HUES6 (cell line): Measurements from ENCODE around the gene ZDHHC14.

ENCODE experiments used
- H3K27ac ChIP-seq: 2 replicates; pipeline ENCODE4 v1.7.0; 2013; ENCODE audit warnings: low read depth, mild to moderate bottlenecking, low read length, inconsistent platforms
- H3K27me3 ChIP-seq: 2 replicates; pipeline ENCODE4 v1.6.1; 2013; ENCODE audit warnings: low read length; ENCODE audit not compliant: control insufficient read depth, insufficient read depth
- H3K36me3 ChIP-seq: 2 replicates; pipeline ENCODE4 v1.6.1; 2013; ENCODE audit warnings: low read length; ENCODE audit not compliant: control insufficient read depth, insufficient read depth
- H3K4me1 ChIP-seq: 2 replicates; pipeline ENCODE4 v1.6.1; 2013; ENCODE audit warnings: low read length; ENCODE audit not compliant: control insufficient read depth, insufficient read depth
- H3K4me3 ChIP-seq: 2 replicates; pipeline ENCODE4 v1.5.1; 2013; ENCODE audit warnings: low read depth, low read length
- H3K9ac ChIP-seq: one replicate; pipeline ENCODE4 v1.6.1; 2013; ENCODE audit warnings: mild to moderate bottlenecking, low read length
- H3K9me3 ChIP-seq: 2 replicates; pipeline ENCODE4 v1.6.1; 2013; ENCODE audit warnings: low read depth, low read length; ENCODE audit not compliant: control insufficient read depth, insufficient read depth

ZDHHC14 gene

DNA sequence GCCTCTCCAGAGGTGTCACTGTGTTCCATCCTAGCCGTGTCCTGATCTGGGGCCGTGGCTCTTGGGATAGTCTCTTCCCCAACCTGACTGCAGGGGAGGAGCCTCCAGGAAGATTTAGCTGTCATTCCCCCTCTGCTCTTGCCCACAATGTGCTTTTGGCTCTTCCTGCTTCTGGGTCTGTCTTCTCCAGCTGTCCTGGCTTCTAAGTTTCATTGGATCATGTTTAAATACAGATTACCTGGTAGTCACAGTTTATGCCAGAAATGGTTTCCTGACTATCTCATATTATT, 139.1 kb downstream of the ZDHHC14 start:
- Histone ChIP-seq H3K27ac (no peak overlapping the region), H3K27me3 (no peaks in the 10 kb centered on the region), H3K9me3 (peaks cover 4% of the 10 kb centered on the region; the same call in 1 of the 2 replicates), H3K4me1 (peaks cover 11% of the 10 kb centered on the region), H3K4me3 (no peak overlapping the region), H3K9ac (no peak overlapping the region), H3K36me3 (no peaks in the 10 kb centered on the region)

DNA sequence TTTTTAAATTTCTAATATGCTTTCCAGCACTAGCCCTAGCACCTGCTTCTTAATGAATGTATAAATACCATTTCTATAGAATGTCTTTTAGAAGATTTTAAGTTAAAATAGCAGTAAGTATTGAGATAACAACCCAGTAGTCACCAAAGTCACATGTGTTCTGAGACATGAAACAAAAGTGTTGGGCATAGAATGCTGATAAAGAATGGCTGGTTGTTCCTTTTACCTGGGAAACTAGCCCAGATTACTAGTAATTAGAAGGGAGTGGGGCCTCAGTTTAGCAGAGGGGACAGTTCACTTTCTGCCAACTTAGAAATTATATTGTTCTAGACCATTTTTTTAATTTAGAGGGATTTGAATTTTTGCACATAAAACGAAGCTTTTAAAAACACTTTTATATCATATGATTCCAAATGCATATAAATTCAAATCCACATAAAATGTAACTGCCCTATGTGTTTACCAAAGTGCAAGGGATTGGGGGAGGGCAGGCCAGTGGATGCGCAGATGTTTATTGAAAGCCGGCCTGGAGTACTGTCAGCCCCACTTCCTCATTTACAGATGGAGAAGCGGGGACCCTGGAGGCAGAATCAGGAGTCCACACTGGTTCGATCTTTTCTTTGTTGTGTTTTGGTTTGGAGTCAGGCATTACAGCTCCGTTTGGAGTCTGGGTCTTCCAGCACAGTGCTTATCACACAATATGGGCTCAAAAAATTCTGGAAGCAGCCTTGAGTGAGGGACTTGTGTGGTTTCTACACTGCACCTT, 139.8 kb downstream of the ZDHHC14 start:
- H3K9ac ChIP-seq: no peak overlapping the region
- no peak overlapping the region for H3K4me3 ChIP-seq
- no peaks in the 10 kb centered on the region for H3K36me3 ChIP-seq
- peaks cover 11% of the 10 kb centered on the region for H3K4me1 ChIP-seq
- H3K27me3 ChIP-seq: no peaks in the 10 kb centered on the region
- peaks cover 4% of the 10 kb centered on the region; the same call in 1 of the 2 replicates for H3K9me3 ChIP-seq
- no peak overlapping the region for H3K27ac ChIP-seq

- peaks cover 4% of the 10 kb centered on the region; the same call in 1 of the 2 replicates for H3K9me3 ChIP-seq
- peaks cover 11% of the 10 kb centered on the region for H3K4me1 ChIP-seq
- no peak overlapping the region for H3K4me3 ChIP-seq
- no peaks in the 10 kb centered on the region for H3K36me3 ChIP-seq
- H3K9ac ChIP-seq: no peak overlapping the region
- no peak overlapping the region for H3K27ac ChIP-seq
- no peaks in the 10 kb centered on the region for H3K27me3 ChIP-seq
Measured at GRCh38 chr6:157521362-157522335, 140.7 kb downstream of the ZDHHC14 start.

DNA sequence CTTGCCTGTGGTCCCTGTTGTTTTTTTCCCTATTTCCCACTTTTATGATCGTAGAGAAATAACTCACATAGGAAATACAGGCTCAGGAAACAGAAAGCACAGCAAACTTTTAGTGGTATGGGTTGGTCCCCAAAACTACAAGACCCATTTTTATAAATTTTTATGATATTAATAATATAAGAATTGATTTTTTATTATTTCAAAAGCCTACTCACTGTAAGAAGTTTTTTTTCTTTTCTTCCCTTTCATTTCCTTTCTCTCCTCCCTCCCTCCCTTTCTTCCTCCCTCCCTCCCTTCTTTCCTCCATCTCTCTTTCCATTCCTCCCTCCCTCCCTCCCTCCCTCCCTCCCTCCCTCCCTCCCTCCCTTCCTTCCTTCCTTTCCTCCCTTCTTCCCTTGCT, 141.5 kb downstream of the ZDHHC14 start:
- Histone ChIP-seq H3K27me3 (no peaks in the 10 kb centered on the region), H3K4me1 (peaks cover 10% of the 10 kb centered on the region), H3K27ac (no peak overlapping the region), H3K36me3 (no peaks in the 10 kb centered on the region), H3K9ac (no peak overlapping the region), H3K9me3 (peaks cover 4% of the 10 kb centered on the region; the same call in 1 of the 2 replicates), H3K4me3 (no peak overlapping the region)

- Histone ChIP-seq H3K4me3 (no peak overlapping the region), H3K27me3 (no peaks in the 10 kb centered on the region), H3K27ac (no peak overlapping the region), H3K9ac (no peak overlapping the region), H3K36me3 (no peaks in the 10 kb centered on the region), H3K4me1 (no peaks in the 10 kb centered on the region), H3K9me3 (peaks cover 4% of the 10 kb centered on the region; the same call in 1 of the 2 replicates)
Measured at GRCh38 chr6:157524735-157525134, 143.7 kb downstream of the ZDHHC14 start.

DNA sequence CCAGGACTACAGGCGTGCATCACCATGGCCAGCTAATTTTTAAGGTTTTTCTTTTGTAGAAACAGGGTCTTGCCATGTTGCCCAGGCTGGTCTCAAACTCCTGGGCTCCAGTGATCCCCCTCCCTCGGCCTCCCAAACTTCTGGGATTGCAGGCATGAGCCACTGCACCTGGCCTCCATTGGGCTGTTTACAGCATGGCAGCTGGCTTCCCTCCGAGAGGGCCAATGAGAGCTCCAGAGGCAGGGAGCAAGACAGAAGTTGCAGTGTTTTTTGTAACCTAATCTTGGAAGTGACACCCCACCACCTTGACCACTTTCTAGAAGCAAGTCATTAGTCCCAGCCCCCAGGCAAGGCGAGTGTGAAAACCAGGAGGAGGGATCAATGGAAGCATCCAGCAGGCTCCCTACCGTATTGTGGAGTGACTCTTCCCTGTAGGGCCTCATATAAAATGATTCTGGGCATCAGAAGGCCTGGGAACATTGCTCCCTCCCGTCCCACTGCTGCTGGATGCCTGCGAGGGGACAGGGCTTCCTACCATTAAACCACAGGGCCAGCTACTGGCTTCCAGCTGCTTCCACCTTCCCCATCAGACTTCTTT, 144.4 kb downstream of the ZDHHC14 start:
- no peak overlapping the region for H3K9ac ChIP-seq
- H3K9me3 ChIP-seq: peaks cover 4% of the 10 kb centered on the region; the same call in 1 of the 2 replicates
- no peaks in the 10 kb centered on the region for H3K27me3 ChIP-seq
- H3K4me3 ChIP-seq: no peak overlapping the region
- H3K27ac ChIP-seq: no peak overlapping the region
- H3K4me1 ChIP-seq: no peaks in the 10 kb centered on the region
- H3K36me3 ChIP-seq: no peaks in the 10 kb centered on the region

DNA sequence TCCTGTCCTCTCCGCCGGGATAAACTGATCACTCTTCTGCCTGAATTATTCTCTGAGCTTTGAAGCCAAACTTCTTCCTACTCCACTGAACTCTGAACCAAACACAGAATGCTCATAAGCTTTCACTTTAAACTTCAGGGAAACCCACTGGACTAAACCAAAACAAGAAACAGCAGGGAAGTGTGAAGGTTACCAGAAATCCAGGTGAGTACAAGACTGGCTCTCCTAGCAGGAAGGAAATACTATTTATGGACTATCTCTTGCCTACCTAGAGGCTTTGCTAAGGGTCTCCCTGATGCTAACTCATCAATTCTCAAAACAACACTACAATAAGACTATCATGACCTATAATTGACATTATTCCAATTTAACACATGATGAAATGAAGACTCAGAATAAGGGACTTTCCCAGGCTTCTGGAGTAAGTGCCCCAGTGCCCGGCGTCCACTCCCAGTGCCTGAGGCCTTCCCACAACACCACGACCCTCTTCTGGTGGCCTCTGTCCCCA, 145.0 kb downstream of the ZDHHC14 start:
- Histone ChIP-seq H3K27ac (no peak overlapping the region), H3K9me3 (peaks cover 4% of the 10 kb centered on the region; the same call in 1 of the 2 replicates), H3K4me1 (peaks cover 5% of the 10 kb centered on the region), H3K36me3 (no peaks in the 10 kb centered on the region), H3K9ac (no peak overlapping the region), H3K4me3 (no peak overlapping the region), H3K27me3 (no peaks in the 10 kb centered on the region)

DNA sequence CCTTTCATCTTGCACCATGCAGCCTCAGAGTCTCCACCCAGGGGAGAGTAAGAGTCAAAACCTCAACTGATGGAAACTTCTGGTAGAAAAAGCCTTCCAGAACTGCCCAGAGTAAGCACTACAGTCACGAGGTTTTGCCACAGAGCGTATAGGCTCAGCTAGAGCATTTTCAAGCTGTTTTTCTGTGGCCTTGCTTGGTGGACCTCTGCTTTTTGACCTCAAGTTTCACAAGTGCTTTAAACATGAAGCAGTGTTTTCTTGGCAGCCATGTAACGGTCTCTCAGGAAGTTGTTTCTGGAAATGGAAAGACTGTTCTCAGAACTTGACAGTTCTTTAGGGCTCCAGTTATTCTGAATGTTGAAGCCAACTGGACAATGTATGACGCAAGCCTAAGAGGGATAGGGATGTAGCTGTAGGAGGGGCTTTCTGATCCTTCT, 146.5 kb downstream of the ZDHHC14 start:
- Histone ChIP-seq H3K27ac (no peak overlapping the region), H3K9me3 (peaks cover 4% of the 10 kb centered on the region; the same call in 1 of the 2 replicates)

GRCh38 chr6:157528931-157529653, 148.1 kb downstream of the ZDHHC14 start:
- H3K9me3 ChIP-seq: peaks cover 4% of the 10 kb centered on the region; the same call in 1 of the 2 replicates
- no peak overlapping the region for H3K4me3 ChIP-seq
- H3K27me3 ChIP-seq: no peaks in the 10 kb centered on the region
- H3K9ac ChIP-seq: no peak overlapping the region
- peaks cover 34% of the 10 kb centered on the region for H3K4me1 ChIP-seq
- H3K36me3 ChIP-seq: no peaks in the 10 kb centered on the region
- no peak overlapping the region for H3K27ac ChIP-seq

More for the DNA sequence above, 146.5 kb downstream of the ZDHHC14 start:
- Histone ChIP-seq H3K9ac (no peak overlapping the region), H3K4me1 (peaks cover 20% of the 10 kb centered on the region), H3K36me3 (no peaks in the 10 kb centered on the region), H3K27me3 (no peaks in the 10 kb centered on the region), H3K4me3 (no peak overlapping the region)

DNA sequence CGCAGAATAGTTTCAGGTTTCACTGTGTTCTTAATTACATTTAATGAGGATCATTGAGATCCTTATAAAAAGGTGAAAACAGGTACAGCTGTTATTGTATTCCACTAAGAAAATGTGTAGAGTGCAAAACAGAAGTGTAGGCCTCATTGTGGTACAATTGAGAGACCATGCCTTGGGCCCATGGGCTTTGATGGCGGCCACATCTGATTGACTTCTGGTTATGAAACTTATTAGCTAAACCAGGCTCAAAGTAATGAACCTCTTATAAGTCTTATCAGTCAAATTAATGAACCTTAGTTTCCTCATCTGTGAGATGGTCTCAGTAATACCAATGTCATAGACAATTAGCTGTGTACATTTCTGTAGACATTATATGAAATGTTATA, 148.7 kb downstream of the ZDHHC14 start:
- H3K27ac ChIP-seq: no peak overlapping the region
- no peak overlapping the region for H3K9ac ChIP-seq
- H3K4me1 ChIP-seq: peaks cover 34% of the 10 kb centered on the region

More for the DNA sequence above, 148.7 kb downstream of the ZDHHC14 start:
- H3K9me3 ChIP-seq: peaks cover 3% of the 10 kb centered on the region; the same call in 1 of the 2 replicates
- no peaks in the 10 kb centered on the region for H3K27me3 ChIP-seq
- no peaks in the 10 kb centered on the region for H3K36me3 ChIP-seq
- H3K4me3 ChIP-seq: no peak overlapping the region
